NCI-H1694 (cell line): Measurements from ENCODE around the gene MOCS1.

Experiments used
- DNase-seq: peaks from one replicate; lab custom pipeline; 2025; lab: John Stamatoyannopoulos, UW

MOCS1 gene

GRCh38 chr6:39924283-39924682 is 10.0 kb downstream of the MOCS1 start:
- DNase-seq, result no peak

GRCh38 chr6:39923861-39924260 is 10.4 kb downstream of the MOCS1 start:
- no peak for DNase-seq

- no peak for DNase-seq
Observed at GRCh38 chr6:39923394-39923793, 10.9 kb downstream of the MOCS1 start.

GRCh38 chr6:39922821-39923220 is 11.4 kb downstream of the MOCS1 start:
- DNase-seq, result no peak

- DNase-seq, result no peak
Observed at GRCh38 chr6:39920157-39920556, 14.1 kb downstream of the MOCS1 start.

GRCh38 chr6:39918831-39919230 is 15.4 kb downstream of the MOCS1 start:
- DNase-seq, result no peak

GRCh38 chr6:39917981-39918380 is 16.3 kb downstream of the MOCS1 start:
- no peak for DNase-seq

- no peak for DNase-seq
Observed at GRCh38 chr6:39917329-39917728, 16.9 kb downstream of the MOCS1 start.

GRCh38 chr6:39915866-39916265 is 18.4 kb downstream of the MOCS1 start:
- DNase-seq, result no peak

GRCh38 chr6:39914239-39914638 is 20.0 kb downstream of the MOCS1 start:
- no peak for DNase-seq

GRCh38 chr6:39913391-39913916 is 20.8 kb downstream of the MOCS1 start:
- DNase-seq, result no peak

- no peak for DNase-seq
Observed at GRCh38 chr6:39912446-39912845, 21.8 kb downstream of the MOCS1 start.

GRCh38 chr6:39911513-39912125 is 22.6 kb downstream of the MOCS1 start:
- DNase-seq, result no peak

- no peak for DNase-seq
Observed at GRCh38 chr6:39910744-39911143, 23.5 kb downstream of the MOCS1 start.

- no peak for DNase-seq
Observed at GRCh38 chr6:39910164-39910563, 24.1 kb downstream of the MOCS1 start.

GRCh38 chr6:39909701-39910100 is 24.6 kb downstream of the MOCS1 start:
- DNase-seq, result no peak

GRCh38 chr6:39908838-39909583 is 25.3 kb downstream of the MOCS1 start:
- DNase-seq, result no peak

- no peak for DNase-seq
Observed at GRCh38 chr6:39907871-39908575, 26.2 kb downstream of the MOCS1 start.

GRCh38 chr6:39906318-39906761 is 27.9 kb downstream of the MOCS1 start:
- DNase-seq, result no peak

- DNase-seq, result no peak
Observed at GRCh38 chr6:39905640-39905975, 28.7 kb downstream of the MOCS1 start.

GRCh38 chr6:39904946-39905639 is 29.2 kb downstream of the MOCS1 start:
- no peak for DNase-seq

GRCh38 chr6:39903656-39904055 is 30.6 kb downstream of the MOCS1 start:
- no peak for DNase-seq
